Endometrium (tissue), 2 donors: ENCODE data around the gene PSMA6.
"Not testable (repeated sequence)": the region's sequence is repeated elsewhere in the genome, so short reads cannot be mapped to it uniquely, and the experiment has no call there.

Experiments
- FAIRE-seq: peaks from 2 replicates; lab custom pipeline; 2012; peaks lifted over from hg19 to GRCh38; lab: Jason Lieb, UNC
- donor health status: control.
- donor health status: control.

Gene PSMA6

DNA sequence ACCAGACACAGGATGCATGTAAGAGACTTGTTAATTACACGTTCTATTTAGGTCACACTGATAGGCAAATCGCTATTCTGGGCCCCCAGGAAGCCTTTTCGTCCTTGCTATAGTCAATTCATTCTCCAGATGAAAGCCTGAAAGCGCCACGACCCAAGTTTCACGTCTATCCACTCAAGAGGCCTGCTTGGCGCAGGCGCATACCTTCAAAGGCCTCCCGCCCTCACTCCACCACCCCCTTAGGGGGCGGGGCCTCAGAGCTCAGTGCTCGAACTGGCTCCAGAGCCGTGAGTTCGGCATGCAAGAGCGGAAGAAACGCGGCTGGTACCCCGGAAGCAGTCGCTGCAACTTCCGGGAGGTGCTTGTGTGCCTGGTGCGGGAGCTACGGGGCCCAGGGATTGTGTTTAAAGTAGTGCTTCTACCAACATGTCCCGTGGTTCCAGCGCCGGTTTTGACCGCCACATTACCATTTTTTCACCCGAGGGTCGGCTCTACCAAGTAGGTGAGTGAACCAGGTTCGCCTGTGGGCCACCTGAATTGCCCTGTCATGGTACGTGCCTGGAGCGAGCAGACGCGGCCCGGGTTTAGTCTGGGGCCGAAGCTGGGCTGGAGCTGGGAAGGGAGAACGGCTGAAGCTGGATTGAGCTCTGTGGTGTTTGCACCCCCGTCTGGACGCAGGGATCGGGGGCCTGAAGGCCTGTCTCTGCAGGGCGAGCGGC, at the start of gene PSMA6:
Gene PSMA6 (plus strand): TSS at position 332 of the 719 bp plus-strand sequence. CDS start 95 bp downstream, at position 427.
- peak; percentile 95 for FAIRE-seq

- FAIRE-seq: no peak
These were observed 49.4 kb upstream of the PSMA6 start for GRCh38 chr14:35242599-35243311.

- no peak for FAIRE-seq
These were observed 48.2 kb upstream of the PSMA6 start for GRCh38 chr14:35243956-35244355.

GRCh38 chr14:35244542-35244941, 47.6 kb upstream of the PSMA6 start:
- no peak for FAIRE-seq

DNA sequence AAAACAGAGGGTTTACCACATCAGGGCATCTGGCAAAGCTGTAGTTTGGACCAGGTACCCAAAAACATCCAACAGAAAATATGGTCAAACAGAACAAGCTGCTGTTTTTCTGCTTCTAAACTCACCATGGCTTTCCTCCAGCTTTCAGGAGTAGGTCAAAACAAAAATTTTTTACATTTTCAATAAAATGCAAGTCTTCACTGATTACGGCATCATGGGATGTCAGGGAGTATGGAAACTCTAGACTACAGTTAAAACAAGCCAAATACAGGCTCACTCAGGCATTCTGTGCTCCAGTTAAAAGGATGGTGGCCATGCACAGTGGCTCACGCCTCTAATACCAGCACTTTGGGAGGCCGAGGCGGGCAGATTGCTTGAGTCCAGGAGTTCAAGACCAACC, 47.1 kb upstream of the PSMA6 start:
- FAIRE-seq: no peak

GRCh38 chr14:35247777-35248475, 44.3 kb upstream of the PSMA6 start:
- no peak for FAIRE-seq

DNA sequence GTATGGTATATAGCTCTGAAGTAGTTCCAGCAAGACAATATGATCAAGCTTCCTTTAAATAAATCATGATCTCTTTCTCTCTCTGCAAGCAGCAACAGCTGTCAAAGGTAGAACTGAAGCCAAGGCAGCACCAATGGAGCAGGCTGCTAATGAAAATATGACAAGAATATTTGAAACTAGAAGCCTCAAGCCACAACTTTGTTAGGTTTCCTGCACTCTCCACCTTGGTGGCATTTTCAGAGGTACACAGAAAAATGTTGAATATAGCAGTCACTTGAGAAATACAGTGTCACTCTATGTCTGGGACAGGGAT, 43.8 kb upstream of the PSMA6 start:
- FAIRE-seq: no peak

- FAIRE-seq: no peak
These were observed 41.9 kb upstream of the PSMA6 start for GRCh38 chr14:35250319-35250718.

DNA sequence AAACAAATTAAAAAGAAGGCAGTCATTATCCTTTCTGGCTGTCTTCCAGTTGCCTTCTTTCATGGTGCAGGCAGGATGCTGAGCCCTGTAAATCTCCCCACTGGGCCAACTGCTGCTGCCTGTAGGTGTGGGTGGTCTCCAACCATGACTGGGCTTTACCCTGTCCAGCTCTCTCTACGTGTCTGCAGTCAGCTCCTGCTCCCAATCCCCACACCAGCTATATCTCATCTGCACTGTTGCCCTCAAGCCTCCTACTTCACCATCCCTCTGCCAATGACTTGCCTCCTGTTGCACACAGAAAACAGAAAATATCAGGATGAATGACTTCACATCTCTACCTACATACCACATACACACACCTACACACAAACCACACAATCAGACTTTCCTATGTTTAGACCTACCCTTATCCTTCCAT, 39.7 kb upstream of the PSMA6 start:
- FAIRE-seq: no peak

DNA sequence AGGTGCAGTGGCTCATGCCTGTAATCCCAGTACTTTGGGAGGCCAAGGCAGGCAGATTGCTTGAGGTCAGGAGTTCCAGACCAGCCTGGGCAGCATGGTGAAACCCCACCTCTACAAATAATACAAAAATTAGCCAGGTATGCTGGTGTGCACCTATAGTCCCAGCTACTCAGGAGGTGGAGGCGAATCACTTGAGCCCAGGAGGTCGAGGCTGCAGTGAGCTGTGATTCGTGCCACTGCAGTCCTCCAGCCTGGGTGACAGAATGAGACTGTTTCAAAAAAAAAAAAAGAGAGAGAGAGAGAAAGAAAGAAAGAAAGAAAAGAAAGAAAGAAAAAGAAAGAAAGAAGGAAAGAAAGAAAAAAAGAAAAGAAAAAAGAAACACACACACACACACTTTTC, 39.1 kb upstream of the PSMA6 start:
- FAIRE-seq: not testable (repeated sequence)

- not testable (repeated sequence) for FAIRE-seq
These were observed 38.1 kb upstream of the PSMA6 start for GRCh38 chr14:35254034-35254622.

GRCh38 chr14:35254736-35255135, 37.4 kb upstream of the PSMA6 start:
- no peak for FAIRE-seq

DNA sequence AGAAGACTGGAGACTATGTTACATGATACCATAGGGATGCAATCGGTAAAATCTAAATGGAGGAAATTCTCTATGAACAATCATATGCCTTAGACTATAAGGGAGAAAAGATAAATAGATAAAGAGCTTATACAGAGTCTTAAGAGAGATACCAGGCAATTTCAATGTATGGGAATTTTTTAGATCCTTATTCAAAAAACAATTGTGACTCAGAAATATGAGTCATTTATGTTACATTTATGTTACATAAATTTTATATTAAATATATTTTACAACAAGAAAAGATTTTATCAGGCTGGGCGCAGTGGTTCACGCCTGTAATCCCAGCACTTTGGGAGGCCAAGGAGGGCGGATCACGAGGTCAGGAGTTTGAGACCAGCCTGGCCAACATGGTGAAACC, 36.5 kb upstream of the PSMA6 start:
- no peak for FAIRE-seq

DNA sequence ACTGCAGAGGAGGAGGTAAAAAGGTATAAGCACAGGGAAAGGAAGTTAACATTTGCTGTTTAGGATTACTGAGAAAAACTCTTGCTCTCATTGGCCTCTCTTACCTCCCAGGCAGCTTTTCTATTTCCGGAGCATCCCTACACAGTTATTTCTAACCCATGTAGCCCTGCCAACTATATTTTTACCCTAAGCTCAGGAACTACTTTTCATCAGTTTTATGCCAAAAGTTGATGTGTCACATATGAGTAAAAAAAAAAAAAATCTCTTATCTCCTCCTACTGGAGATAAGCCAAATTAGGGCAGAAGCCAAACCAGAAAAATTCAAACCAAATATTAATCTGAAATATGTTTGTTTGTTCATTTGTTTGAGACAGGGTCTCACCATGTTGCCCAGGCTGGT, 34.4 kb upstream of the PSMA6 start:
- no peak for FAIRE-seq

GRCh38 chr14:35258420-35258819, 33.8 kb upstream of the PSMA6 start:
- no peak for FAIRE-seq

DNA sequence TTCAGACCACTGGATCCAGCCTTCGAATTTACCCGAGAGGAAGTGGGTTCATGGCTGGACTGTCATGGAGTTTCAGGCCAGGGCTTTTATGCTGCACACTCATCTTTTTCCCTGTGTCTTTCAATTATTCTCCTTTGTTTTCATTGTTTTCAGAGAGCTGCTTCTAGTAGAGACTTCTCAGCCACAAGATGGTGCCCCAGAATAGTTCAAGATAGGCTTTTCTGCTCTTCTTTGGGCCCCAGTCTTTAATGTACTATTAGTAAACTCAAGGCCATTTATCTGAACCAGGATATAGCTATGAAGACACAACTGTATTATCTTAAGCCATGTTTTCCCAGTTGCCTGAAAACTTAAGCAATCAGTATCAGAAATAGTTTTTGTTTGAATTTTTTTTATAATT, 30.4 kb upstream of the PSMA6 start:
- no peak for FAIRE-seq

GRCh38 chr14:35262436-35262835, 29.7 kb upstream of the PSMA6 start:
- FAIRE-seq: no peak

DNA sequence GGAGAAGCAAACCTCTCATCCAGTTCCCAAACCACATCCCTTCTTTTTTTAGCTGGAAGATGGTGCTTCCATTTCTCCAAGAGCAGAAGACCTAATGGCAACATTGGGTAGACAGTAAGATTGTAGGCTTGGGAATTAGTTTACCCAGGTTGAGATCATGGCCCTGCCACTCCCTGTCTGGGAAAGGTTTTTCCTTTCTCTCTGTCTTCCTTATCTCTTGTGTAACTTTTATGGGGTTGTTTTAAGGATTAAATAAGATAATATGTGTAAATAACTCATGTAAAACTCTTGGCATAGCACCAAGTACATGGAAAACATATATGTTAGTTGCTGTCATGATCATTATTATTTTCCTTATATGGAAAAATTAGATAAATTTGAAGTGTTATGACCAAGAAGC, 23.2 kb upstream of the PSMA6 start:
- no peak for FAIRE-seq

- FAIRE-seq: no peak
These were observed 17.4 kb upstream of the PSMA6 start for GRCh38 chr14:35274805-35275204.

- no peak for FAIRE-seq
These were observed 15.0 kb upstream of the PSMA6 start for GRCh38 chr14:35277179-35277578.

DNA sequence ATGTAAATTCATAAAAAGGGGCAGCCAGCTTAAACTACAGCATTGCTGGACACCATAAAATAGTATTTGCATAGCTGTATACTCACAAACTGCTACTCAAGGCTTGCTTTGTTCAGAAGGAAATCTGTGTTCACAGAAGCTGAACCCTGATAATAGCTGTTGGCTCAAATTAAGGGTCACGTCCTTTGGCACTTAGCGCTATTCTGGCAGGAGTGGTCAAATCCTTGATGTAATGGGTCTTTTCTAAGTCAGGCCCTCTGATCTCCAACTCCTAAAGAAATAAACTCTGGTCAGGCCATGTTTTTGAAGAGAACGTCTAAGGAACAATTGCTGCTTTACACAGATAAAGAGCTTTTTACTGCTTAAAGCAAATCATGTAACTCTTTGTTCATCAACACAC, 12.8 kb upstream of the PSMA6 start:
- FAIRE-seq: no peak

DNA sequence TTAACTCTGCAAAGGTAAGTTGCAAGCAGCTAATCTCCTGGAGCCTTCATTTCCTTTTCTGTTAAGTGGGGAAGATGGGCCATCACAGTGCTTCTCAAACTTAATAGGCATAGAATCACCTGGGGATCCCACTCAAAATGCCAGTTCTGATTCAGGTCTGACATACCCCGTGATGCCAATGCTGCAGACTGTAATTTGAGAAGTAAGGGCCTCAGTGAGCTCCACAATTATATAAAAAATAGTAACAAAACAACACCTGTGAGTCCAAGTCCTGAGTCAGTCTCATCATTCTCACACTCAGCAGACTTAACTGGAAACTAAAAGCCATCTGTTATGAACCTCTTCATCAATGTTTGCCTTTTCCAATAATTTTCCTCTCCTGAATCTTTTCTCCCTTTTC, 10.8 kb upstream of the PSMA6 start:
- no peak for FAIRE-seq

GRCh38 chr14:35284506-35284905, 7.7 kb upstream of the PSMA6 start:
- no peak for FAIRE-seq
